Endodermal cell (in vitro differentiated cells): ENCODE measurements around the gene NACA2. TPM values are rescaled to one million over a fixed set of nuclear protein-coding genes. Genes with fewer than 3 reads are reported as not detected.

Source experiments
- DNase-seq: peaks from one replicate; pipeline ENCODE4 v3.0.0-alpha.2; 2017
- H3K27ac ChIP-seq: 2 replicates; pipeline ENCODE4 v1.5.1; 2013; ENCODE audit warnings: mild to moderate bottlenecking, low read depth, low read length, moderate library complexity
- H3K27me3 ChIP-seq: 2 replicates; pipeline ENCODE4 v1.6.1; 2013; ENCODE audit warnings: mild to moderate bottlenecking, low read length, moderate library complexity; ENCODE audit not compliant: insufficient read depth, control insufficient read depth, poor library complexity, severe bottlenecking
- H3K36me3 ChIP-seq: 2 replicates; pipeline ENCODE4 v1.7.0; 2013; ENCODE audit warnings: mild to moderate bottlenecking, low read length, moderate library complexity; ENCODE audit not compliant: control insufficient read depth, insufficient read depth
- H3K4me1 ChIP-seq: one replicate; pipeline ENCODE4 v1.7.0; 2013; ENCODE audit warnings: low read length; ENCODE audit not compliant: control insufficient read depth, insufficient read depth
- H3K4me3 ChIP-seq: 2 replicates; pipeline ENCODE4 v1.5.1; 2013; ENCODE audit warnings: mild to moderate bottlenecking, low read length, moderate library complexity
- H3K9ac ChIP-seq: 2 replicates; pipeline ENCODE4 v1.6.1; 2013; ENCODE audit warnings: mild to moderate bottlenecking, low read length, moderate library complexity; ENCODE audit not compliant: poor library complexity, severe bottlenecking; ENCODE audit errors: extremely low read depth
- H3K9me3 ChIP-seq: 2 replicates; pipeline ENCODE4 v1.6.1; 2013; ENCODE audit warnings: mild to moderate bottlenecking, low read length, moderate library complexity; ENCODE audit not compliant: control insufficient read depth
- H3K27ac Mint-ChIP-seq: 2 replicates; pipeline ENCODE4 v1.8.0; 2020; ENCODE audit warnings: mixed read lengths
- H3K27me3 Mint-ChIP-seq: 2 replicates; pipeline ENCODE4 v1.8.0; 2021; ENCODE audit warnings: mild to moderate bottlenecking, mixed read lengths; ENCODE audit not compliant: insufficient read depth
- H3K36me3 Mint-ChIP-seq: 2 replicates; pipeline ENCODE4 v1.8.0; 2020; ENCODE audit warnings: low read depth, mixed read lengths
- H3K4me1 Mint-ChIP-seq: 2 replicates; pipeline ENCODE4 v1.8.0; 2020; ENCODE audit warnings: mixed read lengths
- H3K4me3 Mint-ChIP-seq: 2 replicates; pipeline ENCODE4 v1.8.0; 2020; ENCODE audit warnings: mild to moderate bottlenecking, moderate library complexity, mixed read lengths
- H3K9me3 Mint-ChIP-seq: 2 replicates; pipeline ENCODE4 v1.8.0; 2020; ENCODE audit warnings: mild to moderate bottlenecking, mixed read lengths
- CTCF ChIP-seq: fragments of 200-600 bp; sonication (generic); conservative IDR thresholded peaks from 2 replicates; pipeline ENCODE4 v1.5.0; 2021; ENCODE audit warnings: antibody characterized with exemption, mild to moderate bottlenecking
- WGBS, 2 experiments: methylation state at CpG; one replicate each; pipeline versions ENCODE4 v1.1.5 to v1.1.7; 2013; ENCODE audit warnings: missing lambda C conversion rate in 2 of 2, mixed read lengths in 1 of 2; ENCODE audit not compliant: insufficient coverage in 1 of 2, insufficient read length in 1 of 2; 5-methylcytosine and 5-hydroxymethylcytosine counted together
- total RNA-seq, 2 donors: library from RNA; stranded (reverse); fragmentation: NEBNext Ultra II Directional in 1 of 2; extraction: Animal tissue kit (Norgen Biotek cat#: 25700) in 1 of 2; gene quantifications; 2 replicates in 1 of 2; 3 replicates in 1 of 2; pipeline ENCODE4 v1.2.1, GENCODE V29; 2021

Gene NACA2
- total RNA-seq, 2 donors from 2014 or later, result not detected

- Histone ChIP-seq H3K27ac (no peak overlapping the region), H3K4me3 (no peak overlapping the region), H3K9me3 (no peaks in the 10 kb centered on the region), H3K4me1 (no peaks in the 10 kb centered on the region), H3K27me3 (no peaks in the 10 kb centered on the region), H3K36me3 (no peaks in the 10 kb centered on the region), H3K9ac (no peak overlapping the region)
- no peak for DNase-seq
- Mint-ChIP-seq H3K27ac (no peak overlapping the region), H3K9me3 (no peaks in the 10 kb centered on the region), H3K27me3 (no peaks in the 10 kb centered on the region), H3K36me3 (no peaks in the 10 kb centered on the region), H3K4me1 (no peaks in the 10 kb centered on the region), H3K4me3 (no peak overlapping the region)
- 90% methylated on average over 2 of the region's 2 CpGs; no CpG with 5 or more reads in 1 of the 2 experiments for WGBS, 2 experiments
- no peak for TF ChIP-seq CTCF
Measured at GRCh38 chr17:61598014-61598413, 7.0 kb upstream of the NACA2 start.

- Histone ChIP-seq H3K4me3 (no peak overlapping the region), H3K27ac (no peak overlapping the region), H3K9ac (no peak overlapping the region), H3K36me3 (no peaks in the 10 kb centered on the region), H3K27me3 (no peaks in the 10 kb centered on the region), H3K4me1 (no peaks in the 10 kb centered on the region), H3K9me3 (no peaks in the 10 kb centered on the region)
- Mint-ChIP-seq H3K9me3 (no peaks in the 10 kb centered on the region), H3K4me1 (no peaks in the 10 kb centered on the region), H3K27ac (no peak overlapping the region), H3K27me3 (no peaks in the 10 kb centered on the region), H3K4me3 (no peak overlapping the region), H3K36me3 (no peaks in the 10 kb centered on the region)
- 87 to 95% methylated on average over 3 of the region's 3 CpGs for WGBS, 2 experiments
- no peak for TF ChIP-seq CTCF
- no peak for DNase-seq
Measured at GRCh38 chr17:61597607-61598006, 6.6 kb upstream of the NACA2 start.

GRCh38 chr17:61595418-61596186 is 4.6 kb upstream of the NACA2 start:
- WGBS, 2 experiments, result 93 to 100% methylated on average over 2 to 7 of the region's 7 CpGs
- Mint-ChIP-seq H3K9me3 (no peaks in the 10 kb centered on the region), H3K36me3 (no peaks in the 10 kb centered on the region), H3K27ac (no peak overlapping the region), H3K4me1 (no peaks in the 10 kb centered on the region), H3K27me3 (no peaks in the 10 kb centered on the region), H3K4me3 (no peak overlapping the region)
- Histone ChIP-seq H3K27me3 (no peaks in the 10 kb centered on the region), H3K9ac (no peak overlapping the region), H3K4me1 (no peaks in the 10 kb centered on the region), H3K4me3 (no peak overlapping the region), H3K27ac (no peak overlapping the region), H3K9me3 (no peaks in the 10 kb centered on the region), H3K36me3 (no peaks in the 10 kb centered on the region)
- no peak for DNase-seq
- TF ChIP-seq CTCF, result no peak
